SKM-1 (cell line): ENCODE data around the gene PRB4.
"Not testable (repeated sequence)": the region's sequence is repeated elsewhere in the genome, so short reads cannot be mapped to it uniquely, and the experiment has no call there.

Experiments used
- DNase-seq: peaks from one replicate; lab custom pipeline; 2025; ENCODE audit not compliant: unreplicated experiment; lab: John Stamatoyannopoulos, UW

The PRB4 gene

DNA sequence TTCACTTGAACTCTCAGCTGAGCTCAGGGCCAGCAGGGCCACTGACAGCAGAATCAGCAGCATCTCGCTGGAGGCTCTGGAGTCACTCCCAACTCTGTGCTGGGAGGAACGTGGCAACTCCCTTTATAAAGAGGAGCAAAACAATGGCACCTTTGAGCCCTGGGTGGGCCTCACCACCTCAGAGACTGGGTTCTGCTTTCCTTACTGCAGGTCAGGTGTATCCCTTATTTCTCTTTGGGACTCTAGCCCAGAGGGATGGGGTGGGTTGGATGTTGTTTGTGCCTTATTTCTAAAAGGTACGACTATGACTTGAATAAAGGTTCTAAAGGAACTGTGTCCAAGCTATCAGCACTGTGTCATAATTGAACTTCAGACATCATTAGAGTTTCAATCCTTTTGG lies at the start of gene PRB4:
PRB4 (minus strand) TSS at position 101 of the 400 bp plus-strand sequence; CDS start at position 63, 38 bp downstream.
- no peak for DNase-seq

DNA sequence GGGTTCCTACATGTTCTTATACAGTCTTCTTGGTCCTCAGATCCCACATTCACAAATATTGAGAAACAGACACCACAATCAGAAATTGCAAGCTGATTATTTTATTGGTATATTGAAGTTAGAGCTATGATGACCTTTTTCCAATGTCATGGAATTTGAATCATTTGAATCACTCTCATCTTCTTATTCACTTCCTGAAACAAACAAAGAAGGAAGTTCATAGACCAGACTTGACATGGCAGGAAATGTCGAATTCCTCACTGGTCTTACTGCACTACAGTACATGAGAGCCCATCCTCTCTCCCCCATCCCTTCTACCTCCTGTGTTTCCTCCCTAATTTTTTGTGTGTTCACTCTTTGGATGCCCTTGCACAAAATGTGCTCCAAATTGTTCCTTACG lies 41.5 kb upstream of the PRB4 start:
- DNase-seq: not testable (repeated sequence)

DNA sequence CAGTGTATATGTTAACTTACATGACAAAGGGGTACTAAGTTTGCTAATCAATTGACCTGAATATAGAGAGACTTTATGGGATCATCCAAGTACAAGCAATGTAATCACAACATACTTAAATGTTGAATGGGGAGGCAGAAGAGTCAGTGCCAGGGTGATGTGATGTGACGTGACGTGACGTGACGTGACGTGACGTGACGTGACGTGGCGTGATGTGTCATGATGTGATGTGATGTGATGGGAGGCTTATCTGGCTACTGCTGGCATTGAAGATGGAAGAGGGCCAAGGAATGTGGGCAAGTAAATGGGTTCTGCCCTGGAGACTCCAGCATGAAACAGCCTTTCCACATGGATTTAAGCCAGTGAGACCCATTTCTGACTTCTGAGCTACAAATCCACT lies 38.2 kb upstream of the PRB4 start:
- DNase-seq: no peak

DNA sequence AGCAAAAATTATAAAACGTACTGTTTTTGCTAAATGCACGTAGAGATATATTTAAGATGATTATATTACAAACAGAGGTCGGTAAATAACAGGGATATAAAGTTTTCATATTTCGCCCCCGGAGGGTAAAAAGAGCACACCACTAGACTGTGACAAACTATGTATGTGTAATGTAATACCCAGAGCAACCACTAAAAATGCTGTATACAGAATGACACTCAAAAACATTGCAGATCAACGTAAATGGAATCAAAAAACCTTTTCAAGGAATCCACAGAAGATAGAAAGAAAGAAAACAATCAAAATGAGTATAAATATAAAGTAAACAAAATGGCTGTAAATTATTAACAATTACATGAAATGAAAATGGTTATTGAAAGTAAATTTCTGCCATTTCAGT lies 37.6 kb upstream of the PRB4 start:
- no peak for DNase-seq

DNA sequence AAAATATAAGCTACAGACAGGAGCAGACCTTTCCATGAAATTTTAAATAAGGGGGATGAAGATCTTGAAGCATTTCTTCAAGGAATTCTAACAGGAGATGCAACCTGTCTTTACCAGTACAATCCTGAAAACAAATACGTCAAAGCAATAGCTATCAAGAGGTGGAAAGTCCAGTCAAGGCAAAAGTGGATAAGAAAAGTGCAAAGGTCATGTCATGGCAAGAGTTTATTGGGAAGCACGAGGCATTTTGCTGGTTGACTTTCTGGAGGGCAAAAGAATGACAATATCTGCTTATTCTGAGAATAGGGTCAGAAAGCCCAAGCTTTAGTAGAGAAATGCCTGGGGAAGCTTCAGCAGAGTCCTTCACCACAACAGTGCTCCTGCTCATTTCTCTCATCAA lies 34.3 kb upstream of the PRB4 start:
- no peak for DNase-seq

DNA sequence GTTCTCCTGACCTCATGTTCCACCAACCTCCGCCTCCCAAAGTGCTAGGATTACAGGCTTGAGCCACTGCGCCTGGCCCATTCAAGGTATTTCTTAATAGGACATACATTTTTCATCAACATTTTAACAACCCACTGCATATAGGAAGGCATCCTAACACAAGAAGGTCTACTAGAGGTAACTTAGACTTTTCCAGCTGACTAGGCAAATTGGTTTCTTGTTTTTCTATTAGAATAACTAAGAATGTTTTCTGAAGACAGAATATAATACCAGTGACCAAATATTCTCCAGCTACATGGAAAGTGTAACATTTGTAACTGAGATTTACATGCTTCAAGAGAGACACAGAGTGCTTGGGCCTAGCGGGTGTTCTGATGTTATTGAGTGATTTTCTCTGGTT lies 14.2 kb upstream of the PRB4 start:
- no peak for DNase-seq

DNA sequence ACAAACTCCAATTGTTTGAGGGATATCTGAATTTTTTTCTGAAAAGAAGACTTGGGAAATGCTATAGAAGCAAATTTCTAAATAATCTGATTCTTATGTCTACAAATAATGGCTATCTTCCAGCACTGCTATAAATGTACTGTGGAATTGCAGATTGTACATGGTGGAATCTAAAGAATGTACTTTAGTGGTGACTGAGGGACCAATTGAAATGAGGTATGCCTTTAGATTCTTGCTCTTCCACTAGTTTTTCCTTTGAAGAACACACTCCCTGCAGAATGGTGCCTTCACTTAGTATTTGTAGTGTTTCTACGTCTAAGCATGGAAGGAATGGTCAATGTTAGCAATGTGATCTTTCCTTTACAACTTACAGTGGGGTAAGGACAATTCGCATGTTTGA lies 11.7 kb upstream of the PRB4 start:
- DNase-seq: no peak

DNA sequence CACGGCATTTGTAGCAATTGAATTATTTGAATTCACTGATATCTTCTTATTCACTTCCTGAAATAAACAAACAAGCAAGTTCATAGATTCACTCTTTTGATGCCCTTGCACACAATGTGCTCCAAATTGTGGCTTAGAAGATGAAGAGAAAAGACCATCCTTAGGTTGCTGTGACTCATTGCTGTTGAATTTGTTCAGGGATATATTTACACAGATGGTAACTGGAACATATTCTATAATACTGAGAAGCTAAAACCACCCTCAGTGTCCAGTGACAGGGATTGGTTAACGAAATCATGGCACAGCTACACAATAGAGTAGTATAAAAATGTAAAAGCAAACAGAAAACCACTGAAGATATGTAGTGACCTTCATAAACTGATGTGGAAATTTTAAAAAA lies 3.1 kb downstream of the PRB4 start:
- DNase-seq: no peak

DNA sequence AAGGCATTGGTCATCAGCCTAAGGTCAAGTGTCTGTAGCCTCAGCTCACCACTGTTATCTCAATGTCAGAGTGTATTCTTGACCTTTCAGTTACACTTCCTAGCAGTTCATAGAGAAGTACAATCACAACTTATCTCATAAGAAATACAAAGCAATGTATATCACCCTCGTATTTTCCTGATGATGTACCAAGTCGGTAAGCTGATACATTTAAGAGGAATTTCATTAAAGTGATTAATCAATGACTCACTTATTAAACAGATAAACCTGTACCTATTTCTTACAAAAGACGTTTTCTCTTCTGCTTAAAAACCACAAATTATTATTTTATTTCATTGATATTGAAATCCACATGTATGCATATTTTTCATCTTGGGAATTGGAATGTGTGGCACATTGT lies 36.8 kb downstream of the PRB4 start:
- DNase-seq: no peak

DNA sequence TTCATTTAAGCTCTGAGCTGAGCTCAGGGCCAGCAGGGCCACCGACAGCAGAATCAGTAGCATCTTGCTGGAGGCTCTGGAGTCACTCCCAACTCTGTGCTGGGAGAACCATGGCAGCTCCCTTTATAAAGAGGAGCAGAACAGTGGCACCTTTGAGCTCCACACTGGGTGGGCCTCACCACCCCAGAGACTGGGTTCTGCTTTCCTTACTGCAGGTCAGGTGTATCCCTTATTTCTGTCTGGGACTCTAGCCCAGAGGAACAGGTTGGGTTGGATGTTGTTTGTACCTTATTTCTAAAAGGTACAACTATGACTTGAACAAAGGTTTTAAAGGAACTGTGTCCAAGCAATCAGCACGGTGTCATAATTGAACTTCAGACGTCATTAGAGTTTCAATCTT lies 40.6 kb downstream of the PRB4 start, which contains the start of gene PRB3:
PRB3 (minus strand) TSS at position 101 of the 400 bp plus-strand sequence; CDS start at position 63, 38 bp downstream.
- no peak for DNase-seq

DNA sequence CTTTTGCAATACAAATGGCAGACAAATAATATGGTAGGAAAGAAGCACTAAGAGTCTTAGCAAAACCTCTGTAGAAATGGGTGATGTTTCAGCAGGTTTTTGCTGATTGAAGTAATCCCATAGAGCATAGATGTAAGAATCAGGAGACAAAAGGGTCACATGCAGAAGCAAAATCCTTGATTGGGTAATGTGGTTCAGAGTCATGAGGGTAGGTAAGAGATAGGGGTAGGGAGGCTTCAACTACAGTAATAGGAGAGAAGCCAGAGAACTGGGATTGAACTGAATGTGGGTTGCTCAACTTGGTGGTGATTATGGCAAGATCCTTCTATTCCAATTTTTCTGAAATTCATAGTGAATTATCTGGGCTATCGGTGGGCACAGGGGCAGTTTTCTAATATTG lies 45.7 kb downstream of the PRB4 start:
- no peak for DNase-seq
